ENCODE measurements around the gene PRKACA. TPM values are rescaled to one million over a fixed set of nuclear protein-coding genes. Genes with fewer than 3 reads are reported as not detected.

PRKACA gene
- total RNA-seq: 54.0 and 57.4 TPM in 2 replicates

DNA sequence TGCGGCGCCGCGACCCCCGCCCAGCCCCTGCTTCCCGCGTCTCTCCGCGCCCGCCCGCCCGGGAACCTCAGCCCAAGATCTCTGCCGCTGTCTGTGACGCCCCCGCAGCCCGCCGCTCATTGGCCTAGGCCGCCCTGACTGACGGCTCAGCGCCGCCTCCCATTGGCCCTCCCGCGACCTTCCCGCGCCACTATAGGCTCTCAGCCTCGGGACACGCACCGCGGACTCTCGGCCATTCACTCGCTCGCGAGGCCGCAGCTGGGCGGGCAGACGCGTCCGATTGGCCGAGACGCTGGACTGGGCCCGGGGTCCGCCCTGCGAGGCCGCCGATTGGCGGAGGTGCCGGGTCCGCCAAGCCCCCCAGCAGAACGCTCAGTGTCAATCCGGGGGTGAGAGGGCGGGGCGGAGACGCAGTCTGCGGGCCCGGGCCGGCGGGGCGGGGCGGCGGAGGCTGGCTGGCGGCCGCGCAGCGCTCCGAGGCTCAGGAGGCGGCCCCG lies at the start of gene PRKACA:
TSS of gene PRKACA (minus strand) at position 95 of the 497 bp plus-strand sequence. CDS start 215 bp downstream, outside the sequence.

DNA sequence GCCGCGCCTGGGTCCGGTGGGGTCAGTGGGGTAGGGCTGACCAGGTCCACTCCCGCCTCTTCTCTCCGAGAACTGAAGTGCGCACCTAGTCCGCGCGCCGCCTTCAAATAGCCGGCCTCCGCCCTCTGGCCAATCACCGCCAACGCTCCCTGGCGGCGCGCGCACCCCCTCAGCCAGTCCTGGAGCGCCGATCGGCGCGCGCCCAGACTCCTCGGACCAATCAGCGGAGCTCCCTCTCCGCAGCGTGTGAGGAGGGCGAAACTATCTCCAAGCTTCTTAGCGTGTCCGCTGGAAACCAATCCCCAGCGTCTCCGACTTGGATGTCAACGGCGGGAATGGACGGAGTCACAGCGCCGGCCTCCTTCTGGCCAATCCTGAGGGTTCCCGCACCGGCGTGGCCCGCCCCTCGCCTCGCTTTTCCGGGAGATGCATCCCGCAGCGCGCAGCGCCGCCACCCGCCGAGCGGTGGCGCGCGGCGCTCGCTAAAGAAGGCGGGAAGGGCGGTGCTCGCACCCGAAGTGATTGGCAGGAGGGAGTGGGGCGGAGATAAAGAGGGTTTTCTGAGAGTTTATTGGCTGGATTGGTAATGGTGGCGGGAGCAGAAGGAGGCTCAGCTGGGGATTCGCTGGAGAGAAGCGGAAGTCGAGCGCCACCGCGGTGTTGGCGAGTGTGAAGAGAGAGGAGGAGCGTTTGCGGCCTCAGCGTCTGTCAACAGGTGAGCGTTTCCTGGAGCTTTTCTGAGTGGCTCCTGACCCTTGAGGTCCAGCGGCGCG lies 19.1 kb upstream of the PRKACA start, which contains the start of gene ASF1B:
TSS of gene ASF1B (minus strand) at position 81 of the 773 bp plus-strand sequence. CDS start 133 bp downstream, outside the sequence.

DNA sequence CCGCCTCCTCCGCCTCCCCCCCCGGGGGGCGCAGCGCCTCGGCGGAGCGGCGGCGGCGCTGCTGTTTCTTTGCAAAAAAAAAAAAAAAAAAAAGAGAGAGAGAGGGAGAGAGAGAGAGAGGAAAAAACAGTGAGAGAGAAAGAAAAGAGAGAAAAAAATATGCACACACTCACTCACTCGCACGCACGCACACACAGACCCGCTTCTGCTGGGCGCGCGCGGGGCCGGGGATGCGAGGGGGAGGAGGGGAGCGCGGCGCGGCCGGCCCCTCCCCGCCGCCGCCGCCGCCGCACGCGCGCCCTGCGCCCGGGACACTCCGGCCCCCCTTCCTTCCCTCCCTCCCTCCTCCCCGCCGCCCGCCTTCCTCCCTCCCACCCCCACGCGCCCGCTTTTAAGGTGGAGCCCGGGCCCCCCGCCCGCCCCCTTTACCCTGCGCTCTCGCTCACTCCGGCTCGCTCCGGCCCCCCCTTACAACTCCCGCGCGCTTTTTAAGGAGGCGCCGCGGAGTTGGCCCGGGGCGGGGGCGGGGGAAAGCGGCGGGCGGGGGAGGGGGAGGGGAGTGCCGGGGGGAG lies 27.0 kb downstream of the PRKACA start, which contains the start of gene SAMD1:
TSS of gene SAMD1 (minus strand) at position 243 of the 572 bp plus-strand sequence.

DNA sequence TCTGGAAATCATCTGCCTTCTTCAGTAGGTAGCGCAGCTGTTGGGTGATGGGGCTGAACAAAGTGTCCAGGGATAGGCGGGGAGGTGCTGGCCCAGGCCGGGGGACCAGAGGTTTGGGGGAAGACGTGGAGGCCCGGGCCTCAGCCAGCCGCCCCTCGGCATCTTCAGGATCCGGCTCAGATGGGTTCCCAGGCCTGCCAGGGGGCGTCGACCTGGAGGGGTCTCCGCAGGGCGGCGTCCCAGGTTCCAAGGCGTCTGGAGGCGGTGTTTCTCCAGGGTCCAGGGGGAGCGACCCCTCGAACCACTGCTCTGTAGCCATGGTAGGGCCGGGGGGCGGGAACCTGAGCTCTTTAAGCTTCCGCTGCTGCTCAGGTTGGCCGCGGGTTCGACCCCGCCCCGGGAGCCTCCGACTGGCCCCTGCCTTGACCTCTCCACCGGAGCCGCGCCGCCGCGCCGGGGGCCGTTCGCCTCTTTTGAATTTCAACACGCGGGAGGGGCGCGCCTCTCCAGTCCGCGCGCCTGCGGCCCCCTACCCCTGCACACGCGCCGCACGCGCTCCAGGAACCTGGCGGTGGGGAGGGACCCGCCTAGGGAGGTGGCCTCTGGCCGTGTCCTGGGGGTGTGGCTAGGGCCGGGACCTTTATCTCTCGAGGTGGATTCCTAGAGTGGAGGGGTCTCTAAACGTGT lies 32.1 kb downstream of the PRKACA start, which contains the start of gene C19orf67:
TSS of gene C19orf67 (minus strand) at position 475 of the 687 bp plus-strand sequence. CDS start at position 319, 156 bp downstream.

DNA sequence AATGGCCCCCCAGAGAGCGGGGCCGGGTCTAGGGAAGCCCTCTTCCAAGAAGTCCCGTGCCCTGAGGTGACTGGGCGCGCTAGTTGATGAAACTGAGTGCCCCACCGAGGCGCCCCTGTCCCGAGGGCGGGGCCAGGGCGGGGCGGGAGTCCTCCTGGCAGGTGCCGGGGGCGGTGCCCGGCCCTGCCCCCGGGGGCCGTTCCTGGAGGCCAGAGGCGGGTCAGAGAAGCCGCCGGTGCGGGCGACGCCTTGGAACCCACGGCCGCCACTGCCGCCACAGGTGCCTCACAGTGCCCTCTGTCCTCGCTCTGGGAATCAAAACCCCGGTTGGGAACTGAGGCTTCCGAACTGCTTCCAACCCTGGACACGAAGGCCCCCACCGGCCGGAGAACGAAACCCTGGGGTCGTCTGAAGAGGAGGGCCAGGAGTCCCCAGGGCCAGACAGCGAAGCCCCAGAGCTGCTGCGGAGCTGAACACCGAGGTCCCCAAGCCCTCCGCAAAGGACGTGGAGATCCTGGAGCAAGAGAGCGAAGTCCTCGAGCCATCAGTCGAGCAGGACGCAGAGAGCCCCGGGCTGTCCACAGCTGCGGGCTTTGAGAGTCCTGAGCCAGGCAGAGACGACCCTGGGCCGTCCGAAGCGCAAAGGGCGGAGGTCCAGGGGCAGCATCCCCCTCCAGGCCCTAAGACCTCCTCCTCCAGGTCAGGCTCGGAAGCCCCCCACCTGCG lies 44.9 kb downstream of the PRKACA start, which contains the start of gene MISP3:
TSS of gene MISP3 (plus strand) at position 252 of the 726 bp plus-strand sequence. CDS start 524 bp downstream, outside the sequence.

DNA sequence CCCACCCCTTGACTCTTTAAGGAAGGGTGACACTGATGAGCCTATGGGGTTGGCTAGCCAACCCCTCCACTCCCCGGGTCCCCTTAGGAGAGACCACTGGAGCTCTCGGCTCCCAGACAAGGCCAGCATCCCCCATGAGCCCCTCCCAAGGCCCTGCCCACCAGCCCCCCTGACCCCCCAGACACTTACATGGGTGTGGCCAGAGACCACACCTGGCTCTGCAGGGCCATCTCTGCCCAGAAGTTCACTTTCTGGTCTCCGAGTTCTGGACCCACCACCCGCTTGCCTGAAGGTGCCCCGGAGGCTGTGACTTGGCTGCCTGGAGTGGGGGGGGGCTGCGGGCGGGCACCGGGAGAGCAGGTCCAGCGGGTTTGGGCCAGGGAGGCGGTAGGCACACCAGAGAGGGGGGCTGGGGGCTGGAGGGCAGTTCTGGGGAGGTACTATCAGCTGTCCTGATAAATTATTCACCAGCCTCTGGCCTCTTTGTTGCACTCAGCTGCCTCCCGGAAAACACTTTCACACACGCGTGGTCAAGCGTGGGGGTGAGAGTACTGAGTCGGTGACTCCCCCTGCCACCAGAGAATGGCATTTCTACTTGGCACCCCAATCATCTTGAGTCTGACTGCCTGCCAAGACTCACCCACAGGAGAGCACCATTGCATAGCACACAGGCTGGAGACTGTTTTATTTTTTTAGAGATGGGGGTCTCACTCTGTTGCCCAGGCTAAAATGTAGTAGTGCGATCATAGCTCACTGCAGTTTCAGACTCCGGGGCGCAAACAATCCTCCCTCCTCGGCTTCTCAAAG lies 55.6 kb downstream of the PRKACA start, which contains the start of gene PALM3:
TSS of gene PALM3 (minus strand) at position 326 of the 807 bp plus-strand sequence. CDS start at position 230, 96 bp downstream.

Other genes starting within 250 kb of the PRKACA start
- gene NANOS3, start 240.6 kb downstream of the PRKACA start, total RNA-seq: not detected in 2 replicates
- under 0.01 and 0.17 TPM in 2 replicates for gene BRME1, start 211.6 kb downstream of the PRKACA start, total RNA-seq
- gene CC2D1A, start 211.6 kb downstream of the PRKACA start, total RNA-seq: 16.5 and 17.8 TPM in 2 replicates
- 1.7 and 1.9 TPM in 2 replicates for gene PODNL1, start 179.3 kb downstream of the PRKACA start, total RNA-seq
- gene DCAF15, start 165.3 kb downstream of the PRKACA start, total RNA-seq: 22.2 and 27.6 TPM in 2 replicates
- 4.5 and 5.0 TPM in 2 replicates for gene RFX1, start 111.4 kb downstream of the PRKACA start, total RNA-seq
- not detected in 2 replicates for gene RLN3, start 89.6 kb downstream of the PRKACA start, total RNA-seq
- gene IL27RA, start 86.0 kb downstream of the PRKACA start, total RNA-seq: 2.2 and 3.2 TPM in 2 replicates
- 0.15 and 0.17 TPM in 2 replicates for gene PALM3, start 55.7 kb downstream of the PRKACA start, total RNA-seq
- gene MISP3, start 45.0 kb downstream of the PRKACA start, total RNA-seq: 0.30 and 1.2 TPM in 2 replicates
- not detected in 2 replicates for gene C19orf67, start 32.0 kb downstream of the PRKACA start, total RNA-seq
- gene SAMD1, start 27.0 kb downstream of the PRKACA start, total RNA-seq: 31.4 and 33.9 TPM in 2 replicates
- 53.6 and 56.5 TPM in 2 replicates for gene ASF1B, start 18.8 kb upstream of the PRKACA start, total RNA-seq
- 0.84 and 0.89 TPM in 2 replicates for gene ADGRL1, start 88.4 kb upstream of the PRKACA start, total RNA-seq